GM19372 (cell line): Measurements from ENCODE around the gene DEPDC4.

Experiments used
- ATAC-seq: cut with Tn5 transposase; IDR thresholded peaks from one replicate; pipeline ENCODE4 v1.9.1; 2021; ENCODE audit warnings: mild to moderate bottlenecking, low read depth, moderate library complexity; ENCODE audit not compliant: unreplicated experiment

DEPDC4 gene

GRCh38 chr12:100219328-100220109, 47.4 kb downstream of the DEPDC4 start:
- ATAC-seq = no peak

DNA sequence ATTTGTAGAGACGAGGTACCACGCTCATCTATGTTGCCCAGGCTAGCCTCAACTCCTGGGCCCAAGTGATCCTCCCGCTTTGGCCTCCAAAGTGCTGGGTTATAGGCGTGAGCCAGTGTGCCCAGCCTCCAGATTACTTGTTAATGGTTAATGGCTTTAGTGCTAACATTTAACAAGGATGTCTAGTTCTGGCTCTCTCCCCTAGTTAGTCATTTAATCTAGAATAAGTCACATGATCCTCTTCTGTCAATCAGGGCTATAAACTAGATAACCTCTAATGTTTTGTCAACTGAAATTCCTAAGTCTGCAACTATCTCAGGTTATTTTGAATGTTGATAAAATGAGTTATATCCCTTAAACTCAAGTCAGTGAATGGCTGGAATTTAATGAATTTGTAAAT, 50.5 kb downstream of the DEPDC4 start:
- no peak for ATAC-seq

DNA sequence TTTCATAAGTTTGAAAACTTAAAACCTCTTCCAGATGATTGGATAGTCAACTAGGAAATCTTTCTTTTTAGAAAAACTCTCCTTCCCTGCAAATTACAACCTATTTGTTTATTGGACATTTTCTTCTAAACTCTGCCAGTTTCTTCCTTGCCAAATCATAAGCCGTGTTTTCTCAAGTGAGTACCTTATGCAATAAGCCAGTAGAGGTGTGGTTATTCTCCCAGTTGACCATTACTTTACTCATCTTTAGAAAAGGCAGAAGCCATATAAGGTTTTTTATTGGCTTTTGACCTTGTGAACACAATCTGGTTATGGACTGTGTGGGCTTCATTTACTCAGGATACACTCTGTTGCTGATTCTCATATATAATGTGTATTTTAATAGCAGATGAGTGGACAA, 51.7 kb downstream of the DEPDC4 start:
- ATAC-seq = no peak

- ATAC-seq = no peak
Measured at GRCh38 chr12:100214518-100214917, 52.4 kb downstream of the DEPDC4 start.

GRCh38 chr12:100213016-100213891, 53.6 kb downstream of the DEPDC4 start:
- ATAC-seq = no peak

DNA sequence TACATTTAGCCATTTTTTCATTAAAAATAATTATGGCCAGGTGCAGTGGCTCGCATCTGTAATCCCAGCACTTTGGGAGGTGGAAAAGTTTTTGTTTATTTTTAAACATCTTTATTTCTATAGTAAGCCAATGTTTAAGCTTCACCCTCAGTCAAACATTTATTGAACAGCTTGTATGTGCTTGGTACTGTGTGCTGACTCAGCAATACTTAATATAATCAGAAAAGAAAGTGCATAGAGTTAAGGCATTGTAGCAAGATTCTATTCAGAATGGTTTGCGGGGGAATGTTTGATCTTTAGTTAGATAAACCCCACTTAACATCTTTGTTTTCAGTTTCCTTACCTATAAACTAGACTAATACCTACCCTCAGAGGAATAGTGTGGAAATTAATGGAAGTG, 55.2 kb downstream of the DEPDC4 start:
- no peak for ATAC-seq

GRCh38 chr12:100208834-100209233, 58.0 kb downstream of the DEPDC4 start:
- ATAC-seq = no peak

GRCh38 chr12:100207311-100207710, 59.6 kb downstream of the DEPDC4 start:
- ATAC-seq = no peak

GRCh38 chr12:100201604-100202423, 65.1 kb downstream of the DEPDC4 start:
- no peak for ATAC-seq

GRCh38 chr12:100200463-100201181, 66.3 kb downstream of the DEPDC4 start, which contains the start of gene ACTR6:
Gene ACTR6 (plus strand): TSS chr12:100200815. CDS start chr12:100200852, 37 bp downstream.
- ATAC-seq = peak; percentile 89

GRCh38 chr12:100199347-100200149, 67.3 kb downstream of the DEPDC4 start:
- peak; percentile 64 for ATAC-seq

- ATAC-seq = no peak
Measured at GRCh38 chr12:100199023-100199346, 67.9 kb downstream of the DEPDC4 start.

DNA sequence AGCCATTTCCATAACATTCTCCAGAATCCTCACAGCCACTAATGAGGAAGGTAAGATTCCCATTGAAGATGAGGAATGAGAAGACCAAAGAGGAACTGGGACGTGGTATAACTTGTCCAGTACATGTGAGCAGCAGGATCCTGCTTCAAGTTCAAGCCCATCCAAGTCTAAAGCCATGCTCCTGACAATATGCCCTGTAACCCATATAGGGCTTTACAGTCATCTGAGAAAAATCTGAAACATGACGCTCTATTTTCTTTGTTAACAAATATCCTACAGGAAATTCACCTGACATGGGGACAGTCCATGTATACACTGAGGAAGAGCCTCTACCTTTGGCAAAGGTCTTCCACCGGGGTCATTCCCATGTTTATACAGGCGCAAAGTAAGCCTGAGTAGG, 69.4 kb downstream of the DEPDC4 start:
- no peak for ATAC-seq

- ATAC-seq = no peak
Measured at GRCh38 chr12:100193085-100193484, 73.8 kb downstream of the DEPDC4 start.
